HG03097 (cell line): ENCODE measurements around the gene FAM120AOS.

Source experiments
- ATAC-seq: cut with Tn5 transposase; IDR thresholded peaks from one replicate; pipeline ENCODE4 v1.9.1; 2021; ENCODE audit not compliant: unreplicated experiment, low FRiP score

The FAM120AOS gene

DNA sequence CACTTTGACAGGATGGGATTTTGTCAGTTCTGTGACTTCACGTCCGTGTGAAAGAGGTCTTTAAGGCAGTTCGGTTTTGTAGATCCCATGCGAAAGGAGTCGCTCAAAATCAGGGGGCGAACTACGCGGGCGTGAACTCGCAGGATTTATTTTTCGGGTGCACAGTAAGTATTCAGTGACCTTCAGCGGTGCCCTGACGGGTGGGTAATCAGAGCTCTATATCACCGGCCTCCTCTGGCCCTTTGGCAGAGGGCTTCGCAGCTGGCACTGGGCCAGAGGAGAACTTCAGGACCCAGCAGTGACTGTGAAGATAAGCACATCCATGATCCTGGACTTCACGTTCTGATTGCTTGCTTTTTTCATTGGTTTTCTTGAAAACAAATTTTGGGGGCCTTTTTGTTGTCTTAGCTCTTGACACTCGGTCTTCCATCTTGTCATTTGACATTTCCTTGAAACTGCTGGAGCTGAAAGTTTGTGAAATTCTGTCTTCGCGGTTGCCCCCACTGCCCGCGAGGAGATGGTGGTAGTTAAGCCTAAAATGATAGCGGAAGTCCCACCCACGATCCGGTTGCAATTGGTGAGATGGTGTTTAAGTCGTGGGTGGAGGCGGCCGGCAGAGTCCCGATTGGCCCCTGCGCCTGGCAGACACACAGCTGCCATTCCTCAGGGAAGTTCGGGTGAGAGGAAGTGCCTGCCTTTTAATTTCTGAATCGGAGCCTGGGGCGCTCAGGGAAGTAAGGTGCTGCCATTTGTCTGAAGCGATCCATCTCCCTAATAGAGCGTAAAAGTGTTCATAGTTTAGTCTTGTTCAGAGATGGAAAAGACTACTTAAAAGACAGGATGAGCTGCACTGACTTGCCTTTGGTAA lies at the start of gene FAM120AOS:
Gene FAM120AOS, minus strand, starts transcription at position 535 of the 868 bp plus-strand sequence. CDS start 872 bp downstream, outside the sequence.
- ATAC-seq: peak; percentile 55

DNA sequence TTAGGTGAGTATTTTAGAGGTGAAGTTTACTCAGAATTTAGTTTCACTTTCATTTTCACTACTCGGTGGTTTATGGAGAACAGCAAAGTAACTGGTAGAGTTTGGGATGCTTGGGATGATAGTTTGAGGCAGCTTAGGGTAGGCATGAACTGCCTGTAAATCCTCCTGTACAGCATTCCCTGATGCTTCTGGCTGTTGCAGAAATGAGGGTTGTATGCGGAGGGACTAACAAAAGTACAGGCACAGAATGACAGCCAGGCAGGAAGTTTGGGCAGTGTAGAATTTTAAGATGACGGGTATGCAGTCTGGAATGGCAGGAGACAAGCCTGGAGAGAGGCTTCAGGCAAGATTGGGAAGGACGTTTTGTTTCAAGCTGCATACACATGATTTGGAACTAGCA lies 48.0 kb upstream of the FAM120AOS start:
- ATAC-seq: no peak

DNA sequence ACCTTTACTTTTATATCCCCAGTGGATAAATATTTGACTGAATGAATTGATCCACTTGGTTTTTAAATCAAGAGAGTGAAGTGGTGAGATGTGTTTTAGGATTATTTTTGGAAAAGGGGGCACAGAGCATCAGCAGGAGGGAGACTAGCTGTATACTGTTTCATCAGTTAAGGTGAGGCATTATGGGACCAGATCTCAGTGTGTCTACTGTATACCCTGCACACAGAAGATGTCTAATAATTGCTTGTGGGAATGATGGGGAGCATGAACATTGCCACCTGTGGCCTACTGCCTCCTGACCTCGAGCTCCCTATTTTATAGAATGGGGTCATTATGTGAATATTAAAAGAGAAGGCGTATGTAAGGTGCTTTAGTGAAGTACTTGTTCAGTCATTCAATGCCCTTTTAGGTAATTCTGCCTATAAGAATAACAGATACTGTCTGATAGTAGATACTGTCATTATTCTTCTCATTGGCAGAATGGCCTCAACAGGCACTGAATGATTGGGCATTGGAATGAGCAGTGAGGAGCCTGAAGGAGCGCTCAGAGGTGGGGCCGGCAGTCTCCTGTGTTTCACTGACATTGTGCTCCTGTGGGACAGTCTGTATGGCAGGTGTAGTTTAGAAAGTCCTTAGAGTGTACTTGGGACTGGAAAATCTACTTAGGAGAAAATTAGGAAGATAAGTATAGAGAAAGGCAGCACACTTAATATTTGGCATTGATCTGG lies 47.4 kb upstream of the FAM120AOS start:
- no peak for ATAC-seq

DNA sequence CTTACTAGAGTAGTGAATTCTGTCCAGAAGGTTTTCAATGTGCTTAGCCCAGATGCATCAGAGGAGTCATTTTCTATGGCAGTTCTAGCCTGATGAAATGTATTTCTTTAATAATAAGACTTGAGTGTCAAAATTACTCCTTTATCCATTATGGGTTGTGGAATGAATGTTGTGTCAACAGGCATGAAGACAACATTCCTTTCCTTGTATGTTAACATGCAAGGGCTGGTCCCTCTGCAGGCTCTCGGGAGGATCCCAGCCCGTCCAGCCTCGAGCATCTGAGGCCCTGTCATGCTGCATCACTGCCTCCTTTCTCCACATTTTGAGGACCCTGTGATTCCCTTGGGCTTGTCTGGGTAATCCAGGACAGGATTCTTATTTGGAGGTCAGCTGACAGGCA lies 42.9 kb upstream of the FAM120AOS start:
- no peak for ATAC-seq

- no peak for ATAC-seq
Measured at GRCh38 chr9:93493949-93494348, 40.6 kb upstream of the FAM120AOS start.

GRCh38 chr9:93492327-93492726 lies 38.9 kb upstream of the FAM120AOS start:
- ATAC-seq: no peak

- ATAC-seq: no peak
Measured at GRCh38 chr9:93491593-93492232, 38.3 kb upstream of the FAM120AOS start.

DNA sequence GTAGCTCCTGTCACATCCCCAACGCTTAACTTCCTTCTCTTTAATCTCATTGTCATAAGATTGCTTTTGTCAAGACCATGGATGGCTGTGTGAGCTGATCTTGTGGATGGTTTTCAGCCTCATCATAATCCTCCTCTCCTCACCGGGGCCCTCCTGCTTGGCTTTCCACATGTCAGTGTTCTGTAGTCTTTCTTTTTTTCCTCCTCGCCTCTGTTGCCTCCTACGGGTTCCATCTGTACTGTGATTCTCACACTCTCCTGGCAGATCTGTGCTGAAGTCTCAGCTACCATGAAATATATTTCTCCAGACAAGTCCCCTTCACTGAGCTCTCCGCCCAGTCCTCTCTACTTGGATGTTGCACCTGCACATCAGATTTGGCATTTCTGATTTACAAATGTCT lies 34.9 kb upstream of the FAM120AOS start:
- ATAC-seq: no peak

DNA sequence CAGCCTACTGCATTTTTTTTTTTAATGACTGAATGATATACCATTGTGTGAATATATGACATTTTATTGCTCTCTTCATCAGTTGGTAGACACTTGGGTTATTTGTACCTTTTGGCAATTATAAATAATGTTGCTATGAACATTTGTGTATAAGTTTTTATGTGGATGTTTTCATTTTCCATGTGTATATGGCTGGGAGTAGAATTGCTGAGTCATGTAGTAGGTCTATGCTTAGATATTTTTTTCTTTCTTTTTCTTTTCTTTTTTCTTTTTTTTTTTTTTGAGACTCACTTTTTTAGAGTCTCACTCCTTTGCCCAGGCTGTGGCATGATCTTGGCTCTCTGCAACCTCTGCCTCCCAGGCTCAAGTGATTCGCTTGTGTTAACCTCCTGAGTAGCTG lies 32.9 kb upstream of the FAM120AOS start:
- no peak for ATAC-seq

DNA sequence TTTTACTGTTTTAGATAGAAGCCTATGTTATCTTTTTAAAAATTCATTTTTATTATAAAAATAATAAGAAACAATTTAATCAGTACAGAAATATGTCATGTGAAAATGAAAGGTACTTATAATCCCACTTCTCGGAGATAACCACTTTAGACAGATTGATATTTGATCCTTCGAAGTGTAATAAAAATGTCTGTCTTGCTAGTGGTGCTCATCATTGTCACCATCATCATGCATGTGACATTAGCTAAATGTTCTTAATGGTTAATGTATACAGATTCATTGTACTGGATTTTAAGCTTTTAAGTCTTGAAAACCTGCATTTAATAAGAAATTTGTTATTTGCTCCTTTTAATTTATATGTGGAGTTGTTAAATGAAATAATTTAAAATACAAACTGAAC lies 30.1 kb upstream of the FAM120AOS start:
- no peak for ATAC-seq

GRCh38 chr9:93480728-93481324 lies 27.4 kb upstream of the FAM120AOS start:
- ATAC-seq: no peak

GRCh38 chr9:93480262-93480661 lies 26.9 kb upstream of the FAM120AOS start:
- no peak for ATAC-seq

- no peak for ATAC-seq
Measured at GRCh38 chr9:93479726-93480125, 26.3 kb upstream of the FAM120AOS start.

- ATAC-seq: no peak
Measured at GRCh38 chr9:93477397-93477796, 24.0 kb upstream of the FAM120AOS start.

- ATAC-seq: no peak
Measured at GRCh38 chr9:93476924-93477323, 23.5 kb upstream of the FAM120AOS start.

GRCh38 chr9:93475856-93476255 lies 22.5 kb upstream of the FAM120AOS start:
- ATAC-seq: no peak

GRCh38 chr9:93475108-93475507 lies 21.7 kb upstream of the FAM120AOS start:
- ATAC-seq: no peak

DNA sequence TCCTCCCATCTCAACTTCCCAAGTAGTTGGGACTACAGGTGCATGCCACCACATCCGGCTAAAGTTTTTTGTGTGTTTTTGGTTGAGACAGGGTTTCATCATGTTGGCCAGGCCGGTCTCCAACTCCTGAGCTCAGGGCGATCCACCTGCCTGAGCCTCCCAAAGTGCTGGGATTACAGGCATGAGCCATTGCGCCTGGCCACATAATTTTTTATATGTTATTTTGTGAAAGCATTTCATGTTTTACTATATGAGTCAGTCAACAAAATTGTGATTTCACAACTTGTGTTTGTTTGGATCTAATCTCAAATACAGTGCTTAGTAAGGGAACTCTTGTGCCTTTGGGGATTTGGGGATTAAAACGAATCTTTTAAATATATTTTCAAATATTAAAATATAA lies 20.0 kb upstream of the FAM120AOS start:
- no peak for ATAC-seq

GRCh38 chr9:93471124-93471523 lies 17.7 kb upstream of the FAM120AOS start:
- no peak for ATAC-seq

GRCh38 chr9:93470391-93470790 lies 17.0 kb upstream of the FAM120AOS start:
- no peak for ATAC-seq
